GM18517 (cell line): ENCODE results near the gene EPS15.
A peak's percentile ranks its signal among the peaks of the same experiment; 100 is the strongest.

Experiments
- ATAC-seq: cut with Tn5 transposase; IDR thresholded peaks from one replicate; pipeline ENCODE4 v1.9.1; 2021; ENCODE audit warnings: mild to moderate bottlenecking, moderate library complexity; ENCODE audit not compliant: unreplicated experiment

EPS15 gene

DNA sequence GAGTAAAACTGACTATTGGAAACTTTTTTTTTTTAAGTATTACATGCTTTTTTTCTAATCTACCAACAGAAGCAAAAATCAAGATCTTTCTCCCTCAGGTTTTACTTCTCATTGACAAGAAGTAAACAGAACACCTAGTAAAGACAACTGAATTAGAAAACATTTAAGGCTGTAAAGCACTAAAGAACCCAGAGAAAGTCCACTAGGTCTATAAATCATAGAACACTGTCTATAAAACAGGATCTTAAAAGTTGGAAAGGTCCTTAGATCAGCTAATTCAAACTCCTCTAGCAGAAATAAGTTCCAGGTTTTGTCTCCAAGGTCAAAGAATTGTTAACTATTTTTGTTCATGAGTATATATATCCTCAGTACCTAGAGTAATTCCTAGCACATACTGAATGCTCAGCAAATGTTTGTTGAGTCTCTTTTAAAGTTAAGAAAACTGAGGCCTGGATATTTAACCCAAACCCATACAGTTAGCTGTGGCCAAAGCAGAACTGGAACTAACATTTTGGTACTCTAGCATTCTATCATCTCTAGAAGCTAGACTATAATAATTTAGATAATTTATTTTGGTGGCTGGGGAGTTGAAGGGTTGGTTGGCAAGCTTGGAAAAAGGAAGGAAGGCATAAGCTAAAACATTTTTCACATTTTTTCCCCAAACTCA is 3.0 kb downstream of the EPS15 start:
- no peak for ATAC-seq

DNA sequence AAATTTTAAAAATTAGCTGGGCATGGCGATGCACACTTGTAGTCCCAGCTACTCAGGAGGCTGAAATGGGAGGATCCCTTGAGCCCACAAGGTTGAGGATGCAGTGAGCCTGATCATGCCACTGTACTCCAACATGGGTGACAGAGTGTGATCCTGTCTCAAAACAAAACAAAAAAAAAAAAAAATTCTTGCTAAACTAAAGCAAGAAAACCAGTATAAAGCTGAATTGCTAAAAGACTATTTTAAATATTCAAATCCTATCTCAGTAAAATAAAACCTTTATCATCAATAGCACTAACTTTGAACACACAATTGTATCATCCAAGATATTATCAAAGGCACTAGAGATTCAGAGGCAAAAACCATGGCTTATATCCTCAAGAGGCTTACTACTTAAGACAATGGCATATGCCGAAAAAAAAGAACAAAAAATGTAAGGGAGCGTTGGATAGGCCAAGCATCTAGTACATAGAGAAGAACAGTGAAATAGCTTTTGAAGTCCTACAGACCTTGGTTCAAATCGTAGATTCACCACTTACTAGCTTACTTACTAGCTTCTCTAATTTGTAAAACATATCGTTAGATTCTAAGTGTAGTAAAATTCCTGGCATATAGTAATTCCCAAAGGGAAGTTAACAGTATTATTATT is 3.6 kb downstream of the EPS15 start:
- ATAC-seq = no peak

DNA sequence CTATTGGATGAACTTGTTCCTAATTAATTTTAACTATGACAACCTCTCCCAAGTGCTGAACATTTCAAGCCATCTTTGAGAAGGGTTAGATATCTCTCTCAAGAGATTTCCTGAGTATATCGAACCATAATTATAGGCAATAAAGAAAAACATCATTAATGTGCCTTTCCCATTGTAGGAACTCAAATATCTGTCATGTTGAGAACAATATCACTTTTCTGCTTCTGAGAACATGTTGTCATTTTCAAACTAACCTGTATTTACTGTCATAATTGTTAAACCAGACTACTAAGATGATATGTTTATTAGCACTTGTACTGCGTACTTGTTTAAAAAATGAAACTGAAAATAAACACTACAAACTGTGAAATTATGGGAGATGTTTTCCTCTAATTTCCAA is 4.3 kb downstream of the EPS15 start:
- no peak for ATAC-seq

DNA sequence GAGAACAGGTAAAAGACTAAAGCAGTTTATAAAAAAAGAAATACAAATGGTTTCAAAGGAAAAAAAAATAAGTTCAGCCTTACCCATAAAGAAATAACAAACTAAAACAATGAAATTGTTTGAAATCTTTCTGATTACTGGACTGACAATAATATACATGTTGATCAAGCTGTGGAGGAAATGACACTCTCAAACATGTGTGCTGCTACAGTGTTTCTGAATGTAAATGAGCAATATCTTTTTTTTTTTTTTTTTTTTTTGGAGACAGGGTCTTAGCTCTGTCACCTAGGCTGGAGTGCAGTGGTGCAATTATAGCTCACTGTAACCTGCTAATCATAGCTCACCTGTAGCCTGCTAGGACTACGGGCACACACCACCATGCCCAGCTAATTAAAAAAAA is 6.5 kb downstream of the EPS15 start:
- ATAC-seq = no peak

DNA sequence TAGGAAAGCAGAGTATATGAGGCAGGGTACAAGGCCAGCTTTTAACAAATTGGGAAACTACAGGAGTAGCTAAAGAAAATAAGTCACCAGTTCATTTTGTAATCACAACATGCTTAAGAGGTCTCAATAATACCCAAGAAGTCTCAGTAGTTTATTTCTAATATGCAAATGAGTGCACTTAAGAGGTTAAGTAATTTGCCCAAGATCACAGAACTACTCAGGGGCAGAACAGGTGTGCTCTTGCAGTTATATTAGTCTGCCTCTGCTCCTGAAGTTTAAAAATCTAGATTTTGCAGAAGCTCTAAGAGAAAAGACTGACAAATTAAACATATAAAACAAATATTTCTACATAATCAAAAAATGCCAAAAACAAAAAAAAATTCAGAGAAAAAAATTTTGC is 6.9 kb downstream of the EPS15 start:
- no peak for ATAC-seq

DNA sequence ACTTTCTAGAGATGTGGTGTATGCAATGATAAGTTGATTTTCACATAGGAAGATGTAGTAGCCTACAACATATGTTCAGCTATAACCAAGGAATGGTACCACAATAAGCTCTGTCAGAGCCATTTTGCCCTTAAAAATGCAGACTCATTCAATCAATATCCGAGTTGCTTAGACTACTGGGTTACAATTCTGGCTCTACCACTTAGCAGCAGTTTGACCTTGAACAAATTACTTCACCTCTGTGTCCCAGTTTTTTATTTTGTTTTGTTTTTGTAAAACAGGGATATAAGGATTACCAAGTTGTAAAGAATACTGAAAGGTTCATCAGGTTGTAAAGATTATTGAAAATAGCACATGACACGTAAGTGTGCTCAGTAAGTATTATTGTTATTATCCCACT is 9.3 kb downstream of the EPS15 start:
- no peak for ATAC-seq

DNA sequence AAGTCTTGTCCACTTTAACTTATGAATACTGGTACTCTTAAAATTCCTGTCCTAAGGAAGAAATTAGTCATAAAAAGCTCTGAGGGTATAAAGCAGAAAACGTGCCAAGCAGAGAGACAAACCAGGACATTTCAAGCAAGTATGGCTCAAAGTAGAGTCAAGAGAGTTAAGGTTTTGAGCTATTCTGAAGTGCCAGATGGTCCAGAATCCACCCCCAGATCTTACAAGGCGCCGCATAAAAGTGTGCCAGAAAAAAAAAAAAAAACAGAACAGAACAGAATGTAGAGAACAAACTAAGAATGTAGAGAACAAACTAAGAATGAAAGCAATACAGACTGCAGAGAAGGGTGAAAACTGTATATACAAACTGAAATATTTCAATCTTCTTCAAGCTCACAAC is 12.5 kb downstream of the EPS15 start:
- peak; percentile 37 for ATAC-seq

DNA sequence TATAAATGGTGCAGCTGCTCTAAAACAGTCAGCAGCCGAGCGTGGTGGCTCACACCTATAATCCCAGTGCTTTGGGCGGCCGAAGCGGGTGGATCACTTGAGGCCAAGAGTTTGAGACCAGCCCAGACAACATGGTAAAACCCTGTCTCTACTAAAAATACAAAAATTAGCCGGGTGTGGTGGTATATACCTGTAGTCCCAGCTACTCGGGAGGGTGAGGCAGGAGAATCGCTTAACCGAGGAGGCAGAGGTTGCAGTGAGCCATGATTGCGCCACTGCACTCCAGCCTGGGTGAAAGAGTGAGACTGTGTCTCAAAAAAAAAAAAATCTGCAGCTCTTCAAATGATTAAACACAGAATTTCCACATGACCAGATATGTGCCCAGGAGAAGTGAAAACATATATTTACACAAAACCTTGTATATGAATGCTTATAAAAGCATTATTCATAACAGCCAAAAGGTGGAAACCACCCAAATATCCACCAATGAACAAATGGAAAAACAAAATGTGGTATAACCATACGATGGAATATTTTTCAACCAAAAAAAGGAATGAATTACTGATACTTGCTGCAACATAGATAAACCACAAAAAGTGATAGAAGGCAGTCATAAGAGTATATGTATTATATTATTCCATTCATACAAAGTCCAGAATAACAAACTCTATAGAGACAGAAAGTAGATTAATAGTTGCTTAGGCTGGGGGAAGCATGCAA is 14.1 kb downstream of the EPS15 start:
- peak; percentile 39 for ATAC-seq

DNA sequence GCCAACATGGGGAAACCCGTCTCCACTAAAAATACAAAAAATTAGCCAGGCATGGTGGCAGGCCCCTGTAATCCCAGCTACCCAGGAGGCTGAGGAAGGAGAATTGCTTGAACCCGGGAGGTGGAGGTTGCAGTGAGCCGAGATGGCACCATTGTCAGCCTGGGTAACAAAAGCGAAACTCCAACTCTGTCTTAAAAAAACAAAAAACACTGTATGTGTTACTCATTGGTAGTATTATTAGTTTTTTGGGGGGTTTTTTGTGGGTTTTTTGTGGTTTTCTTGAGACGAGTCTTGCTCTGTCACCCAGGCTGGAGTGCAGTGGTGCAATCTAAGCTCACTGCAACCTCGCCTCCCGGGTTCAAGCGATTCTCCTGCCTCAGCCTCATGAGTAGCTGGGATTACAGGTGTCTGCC is 17.8 kb downstream of the EPS15 start:
- ATAC-seq = peak; percentile 70

DNA sequence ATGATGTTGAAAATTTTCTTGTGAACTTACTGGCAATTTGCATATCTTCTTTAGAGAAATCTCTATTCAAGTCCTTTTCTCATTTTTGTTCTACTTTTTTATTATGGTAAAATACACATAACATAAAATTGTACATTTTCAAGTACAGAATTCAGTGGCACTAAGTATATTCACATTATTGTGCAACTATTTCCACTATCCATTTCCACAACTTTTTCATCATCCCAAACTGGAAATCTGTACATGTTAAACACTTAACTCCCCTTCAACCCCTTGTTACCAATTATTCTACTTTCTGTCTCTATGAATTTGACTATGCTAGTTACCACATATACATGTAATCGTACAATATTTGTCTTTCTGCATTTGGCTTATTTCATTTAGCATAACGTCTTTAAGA is 19.4 kb downstream of the EPS15 start:
- no peak for ATAC-seq

DNA sequence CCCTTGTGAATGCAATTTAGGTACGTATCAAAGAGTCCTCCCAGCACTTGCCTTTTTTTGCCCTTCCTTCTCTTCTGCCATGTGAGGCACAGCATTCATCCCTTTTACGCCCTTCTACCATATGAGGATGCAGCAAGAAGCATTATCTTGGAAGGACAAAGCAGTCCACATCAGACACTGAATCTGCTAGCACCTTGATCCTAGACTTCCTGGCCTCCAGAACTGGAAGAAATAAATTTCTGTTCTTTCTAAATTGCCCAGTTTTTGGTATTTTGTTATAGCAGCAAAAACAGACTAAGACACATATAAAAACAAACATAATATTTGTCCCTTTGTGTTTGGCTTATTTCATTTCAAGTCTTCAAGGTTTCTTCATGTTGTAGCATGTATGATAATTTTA is 20.1 kb downstream of the EPS15 start:
- ATAC-seq = no peak

DNA sequence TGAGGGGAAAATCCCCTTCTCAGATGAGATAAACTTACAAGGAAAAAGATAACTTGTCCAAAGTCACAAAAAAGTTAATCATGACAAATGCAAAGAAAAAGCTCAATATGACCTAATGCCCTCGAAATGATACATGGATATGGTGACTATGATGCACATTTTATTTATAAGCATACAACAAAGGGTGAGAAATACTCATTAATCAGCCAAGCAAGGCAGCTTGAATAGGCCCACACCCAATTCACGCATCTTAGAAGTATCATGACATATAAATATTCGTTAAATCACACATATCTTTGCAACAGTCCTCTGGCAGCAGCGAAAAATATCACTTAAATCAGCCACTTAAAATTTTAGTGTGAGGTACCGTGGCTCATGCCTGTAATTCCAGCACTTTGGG is 21.7 kb downstream of the EPS15 start:
- no peak for ATAC-seq

DNA sequence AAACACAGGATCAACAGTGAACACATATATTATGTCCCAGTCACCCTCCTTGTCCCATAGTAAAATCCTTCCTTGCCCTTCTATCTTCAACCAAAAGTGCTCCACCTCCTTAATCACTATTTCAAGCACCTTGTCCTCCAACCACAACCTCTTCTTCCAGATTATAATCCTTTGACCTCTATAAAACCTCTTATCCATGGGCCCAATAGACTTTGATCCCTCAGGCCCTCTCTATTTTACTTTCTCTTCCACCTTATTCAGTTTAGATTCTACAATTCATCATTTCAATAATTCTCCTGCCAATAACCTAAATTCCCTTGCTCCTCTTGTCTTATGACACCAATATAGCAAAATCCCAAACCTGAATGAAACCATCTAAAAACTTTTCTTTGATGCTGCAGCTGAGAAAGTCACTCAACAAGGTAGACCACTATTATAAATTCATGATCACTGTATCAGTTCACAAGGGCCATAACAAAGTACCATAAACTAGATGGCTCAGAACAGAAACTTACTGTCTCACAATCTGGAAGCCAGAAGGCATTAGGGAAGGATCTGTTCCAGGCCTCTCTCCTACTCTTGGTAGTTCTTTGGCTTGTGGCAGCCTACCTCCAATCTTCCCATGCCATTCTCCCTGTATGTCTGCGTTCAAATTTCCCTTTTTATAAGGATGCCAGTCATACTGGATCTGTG is 24.8 kb downstream of the EPS15 start:
- no peak for ATAC-seq

DNA sequence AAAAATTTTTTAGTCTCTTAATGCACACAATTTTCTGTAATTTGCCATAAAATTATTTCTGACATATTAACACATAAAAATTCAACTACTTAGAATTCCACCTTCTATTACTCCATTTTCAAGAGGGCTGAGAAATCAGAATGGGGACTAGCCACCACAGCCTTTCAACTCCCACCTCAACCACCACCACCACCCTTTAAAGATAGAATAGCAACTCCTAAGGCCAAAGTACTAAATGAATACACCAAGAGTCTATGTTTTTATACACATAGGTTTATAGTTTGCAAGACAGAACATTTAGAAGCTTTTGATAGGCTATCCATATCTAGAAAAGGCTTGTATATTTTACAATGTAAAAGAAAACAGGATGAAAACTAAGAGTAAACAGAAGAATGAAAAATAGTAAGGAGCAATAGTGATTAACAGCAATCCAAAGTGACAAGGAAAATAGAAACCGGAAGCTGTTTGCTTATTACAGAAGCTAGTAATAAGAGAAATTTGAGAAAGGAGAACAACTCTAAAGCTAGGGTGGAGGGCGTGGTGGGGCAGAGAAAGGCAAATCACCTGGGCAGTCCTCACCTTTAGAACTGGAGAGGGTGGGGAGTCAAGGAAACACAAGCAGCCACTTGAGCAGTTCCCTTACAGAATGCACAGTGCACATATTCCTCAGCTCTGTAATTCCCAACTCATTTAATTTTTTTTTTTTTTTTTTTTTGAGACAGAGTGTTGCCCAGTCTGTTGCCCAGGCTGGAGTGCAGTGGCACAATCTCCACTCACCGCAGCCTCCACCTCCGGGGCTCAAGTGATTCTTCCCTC is 27.7 kb downstream of the EPS15 start:
- no peak for ATAC-seq

DNA sequence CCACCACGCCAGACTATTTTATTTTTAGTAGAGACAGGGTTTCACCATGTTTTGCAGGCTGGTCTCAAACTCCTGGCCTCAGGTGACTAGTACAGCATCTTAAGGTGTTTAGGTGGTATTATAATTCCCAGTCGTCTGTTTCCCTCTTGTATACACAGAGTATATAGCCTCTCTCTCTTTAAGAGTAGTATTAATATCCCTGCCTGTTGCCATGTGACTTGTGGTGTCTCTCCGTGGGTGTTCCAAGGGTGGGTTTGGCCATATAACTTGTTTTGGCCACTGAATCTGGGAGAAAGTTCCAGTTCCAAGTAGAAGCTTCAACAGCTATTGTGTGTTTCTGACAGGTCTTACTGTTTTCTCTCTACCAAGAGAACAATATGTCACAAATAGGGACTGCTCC is 29.6 kb downstream of the EPS15 start:
- no peak for ATAC-seq

DNA sequence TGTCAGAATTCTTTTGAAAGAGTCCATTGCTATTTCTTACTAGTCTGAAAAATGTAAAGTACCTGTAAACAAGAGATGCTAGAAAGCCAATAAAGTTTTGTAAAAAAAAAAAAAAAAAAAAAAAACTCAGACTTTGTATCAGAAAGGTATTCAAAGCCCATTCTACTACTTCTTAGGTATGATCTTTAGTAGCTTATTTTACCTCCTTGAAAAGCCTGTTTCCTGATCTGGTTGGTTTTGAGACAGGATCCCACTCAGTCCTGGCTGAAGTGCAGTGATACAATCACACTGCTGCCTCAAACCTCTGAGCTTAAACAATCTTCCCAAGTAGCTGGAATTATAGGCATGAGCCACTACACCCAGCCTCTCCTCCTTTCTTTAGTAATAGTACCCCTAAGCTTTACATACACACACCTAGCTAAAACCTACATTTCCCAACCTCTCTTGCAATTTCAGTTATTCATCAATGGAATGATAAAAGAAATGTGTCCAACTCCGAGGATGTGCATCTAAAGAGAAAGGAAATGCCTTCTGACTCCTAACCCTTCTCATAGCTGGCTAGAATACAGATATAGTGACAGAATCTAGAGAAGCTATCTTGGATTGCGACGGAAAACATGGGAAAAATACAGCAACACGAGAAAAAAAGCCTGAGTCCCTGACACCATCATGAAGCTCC is 30.6 kb downstream of the EPS15 start:
- no peak for ATAC-seq

DNA sequence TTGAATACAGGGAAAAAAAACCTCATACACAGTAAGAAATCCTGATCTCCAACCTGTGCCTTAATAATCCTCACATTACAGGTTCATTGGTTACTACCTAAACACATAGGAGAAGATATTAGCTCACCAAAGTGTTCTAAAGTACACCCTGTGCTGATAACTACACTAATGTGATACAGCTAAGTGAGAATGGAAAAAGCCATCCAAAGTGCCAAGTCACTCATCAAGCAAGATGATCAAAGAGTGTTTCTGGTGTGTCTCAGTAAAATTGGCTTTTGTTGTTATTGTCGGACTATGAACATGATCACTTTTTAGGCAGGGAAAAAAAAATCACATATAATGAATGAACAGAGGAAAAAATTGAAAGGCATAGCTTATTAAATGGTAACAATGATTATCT is 31.4 kb downstream of the EPS15 start:
- no peak for ATAC-seq

DNA sequence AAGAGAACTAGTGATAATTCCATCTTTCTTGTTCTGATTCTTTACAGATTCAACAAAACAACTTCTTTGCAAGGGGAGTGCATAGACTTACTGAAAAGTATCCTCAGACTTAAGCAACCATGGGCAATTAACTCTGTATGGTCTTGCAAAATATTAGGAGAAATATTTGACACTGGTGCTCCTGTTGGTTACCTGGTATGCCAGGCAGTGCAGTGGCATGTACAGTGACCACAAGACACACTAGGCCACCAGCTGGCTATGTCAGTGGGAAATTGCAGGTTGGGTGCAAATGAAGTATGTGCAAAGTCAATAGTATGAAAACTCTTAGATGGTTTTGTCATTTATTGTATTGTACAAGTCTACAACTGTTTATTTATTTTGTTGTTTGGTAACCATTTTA is 34.5 kb downstream of the EPS15 start:
- no peak for ATAC-seq

DNA sequence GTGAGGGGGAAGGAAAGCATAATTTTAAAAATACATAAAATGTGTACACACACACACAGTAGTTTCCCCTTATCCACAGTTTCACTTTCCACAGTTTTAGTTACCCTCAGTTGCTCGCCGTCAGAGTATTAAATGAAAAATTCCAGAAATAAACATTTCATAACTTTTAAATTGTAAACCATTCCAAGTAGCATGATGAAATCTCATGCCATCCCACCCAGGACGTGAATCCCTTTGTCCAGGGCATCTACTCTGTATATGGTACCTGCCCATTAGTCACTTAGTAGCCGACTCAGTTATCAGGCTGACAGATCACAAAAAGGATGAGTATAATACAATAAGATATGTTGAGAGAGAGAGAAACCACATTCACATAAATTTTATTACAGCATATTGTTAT is 36.2 kb downstream of the EPS15 start:
- no peak for ATAC-seq
